Measurements from ENCODE around the gene CTSD. TPM values are rescaled to one million over a fixed set of nuclear protein-coding genes. Genes with fewer than 3 reads are reported as not detected.

Gene CTSD
- total RNA-seq, 2 donors from 2014 or later, result 782 to 1,042 TPM

GRCh38 chr11:1703146-1703545 is 60.6 kb downstream of the CTSD start:
- DNase-seq (ENCODE audit: low spot score), result no peak
- Histone ChIP-seq H3K27me3 (no peaks in the 10 kb centered on the region), H3K4me3 (no peak overlapping the region), H3K4me1 (no peaks in the 10 kb centered on the region), H3K9me3 (no peaks in the 10 kb centered on the region), H3K27ac (no peak overlapping the region), H3K36me3 (no peaks in the 10 kb centered on the region)
- TF ChIP-seq CTCF (IDR thresholded peaks at IDR 0.05), result no peak

Other genes starting within 250 kb of the CTSD start
- 10 to 100 TPM in 1 of 2 donors, 1 to 10 TPM in 1; 4.4 to 24.5 TPM for gene DUSP8, start 191.7 kb downstream of the CTSD start, total RNA-seq
- not detected for gene KRTAP5-1, start 178.6 kb downstream of the CTSD start, total RNA-seq
- not detected for gene KRTAP5-2, start 165.6 kb downstream of the CTSD start, total RNA-seq
- gene KRTAP5-3, start 155.5 kb downstream of the CTSD start, total RNA-seq, result not detected
- gene KRTAP5-4, start 141.8 kb downstream of the CTSD start, total RNA-seq, result not detected
- not detected for gene KRTAP5-5, start 134.2 kb downstream of the CTSD start, total RNA-seq
- gene KRTAP5-6, start 66.7 kb downstream of the CTSD start, total RNA-seq, result not detected
- gene IFITM10, start 13.3 kb downstream of the CTSD start, total RNA-seq, result under 1 TPM; 0.37 to 0.47 TPM
- gene SYT8, start 71.1 kb upstream of the CTSD start, total RNA-seq, result not detected
- gene TNNI2, start 75.1 kb upstream of the CTSD start, total RNA-seq, result not detected
- 10 to 100 TPM in 1 of 2 donors, 1 to 10 TPM in 1; 7.9 to 12.1 TPM for gene LSP1, start 89.2 kb upstream of the CTSD start, total RNA-seq
- gene PRR33, start 128.0 kb upstream of the CTSD start, total RNA-seq, result under 1 TPM in 1 of 2 donors, not detected in 1; 0.33 TPM
- gene TNNT3, start 155.8 kb upstream of the CTSD start, total RNA-seq, result 10 to 100 TPM; 12.8 to 16.4 TPM
- gene MRPL23, start 183.4 kb upstream of the CTSD start, total RNA-seq, result 100 to 1,000 TPM; 128 to 210 TPM
- 100 to 1,000 TPM; 449 to 551 TPM for gene H19, start 233.9 kb upstream of the CTSD start, total RNA-seq

Data from right atrium auricular region (tissue), 2 donors.